Lung (tissue), 12 donors: ENCODE measurements around the gene FAM193A. TPM values are rescaled to one million over a fixed set of nuclear protein-coding genes. Genes with fewer than 3 reads are reported as not detected.

ENCODE experiments used
- ATAC-seq: fragments of 200-7000 bp; cut with Tn5 transposase; one replicate; pipeline ENCODE4 v1.9.1; 2020; ENCODE audit warnings: moderate number of reproducible peaks; ENCODE audit not compliant: insufficient read depth, low FRiP score
- DNase-seq, 3 donors: peaks; one replicate each; pipeline ENCODE4 v3.0.0-alpha.2; 2013 to 2017
- H3K27ac ChIP-seq, 2 donors: one replicate each; pipeline ENCODE4 v1.5.1; 2013; ENCODE audit warnings: mild to moderate bottlenecking in 2 of 2, moderate library complexity in 2 of 2, control low read depth in 1 of 2, inconsistent platforms in 1 of 2, low read depth in 1 of 2, low read length in 1 of 2
- H3K27me3 ChIP-seq, 3 donors: one replicate each; pipeline ENCODE4 v1.5.1; 2013; ENCODE audit warnings: low read length in 2 of 3; ENCODE audit not compliant: control insufficient read depth in 3 of 3, insufficient read depth in 3 of 3
- H3K36me3 ChIP-seq, 4 donors: one replicate each; pipeline ENCODE4 v1.5.1; 2013; ENCODE audit warnings: low read length in 4 of 4, mild to moderate bottlenecking in 1 of 4, moderate library complexity in 1 of 4; ENCODE audit not compliant: control insufficient read depth in 4 of 4, insufficient read depth in 4 of 4
- H3K4me1 ChIP-seq, 5 donors: one replicate each; pipeline ENCODE4 v1.5.1; 2013; ENCODE audit warnings: low read length in 5 of 5, mild to moderate bottlenecking in 2 of 5, moderate library complexity in 1 of 5; ENCODE audit not compliant: control insufficient read depth in 5 of 5, insufficient read depth in 5 of 5
- H3K4me3 ChIP-seq: one replicate; pipeline ENCODE4 v1.5.1; 2013; ENCODE audit warnings: mild to moderate bottlenecking, control low read depth, moderate library complexity
- H3K9ac ChIP-seq, 2 donors: one replicate each; pipeline ENCODE4 v1.5.1; 2013; ENCODE audit warnings: low read length in 2 of 2, control low read depth in 1 of 2; ENCODE audit not compliant: insufficient read depth in 1 of 2
- H3K9me3 ChIP-seq, 4 donors: one replicate each; pipeline ENCODE4 v1.5.1; 2013; ENCODE audit warnings: low read length in 3 of 4, mild to moderate bottlenecking in 1 of 4, moderate library complexity in 1 of 4; ENCODE audit not compliant: control insufficient read depth in 4 of 4, insufficient read depth in 3 of 4
- CTCF ChIP-seq: IDR thresholded peaks from 2 replicates; pipeline ENCODE4 v1.5.1; 2012; ENCODE audit warnings: mild to moderate bottlenecking; ENCODE audit errors: control extremely low read depth, extremely low read depth
- WGBS, 2 donors: extraction: QIAGEN DNeasy Blood & Tissue Kit; methylation state at CpG; one replicate each; pipeline ENCODE4 v1.1.7; 2013; 5-methylcytosine and 5-hydroxymethylcytosine counted together
- polyA plus RNA-seq, 2 donors: library from polyadenylated mRNA; stranded (reverse); fragments of 200-250 nt; gene quantifications; one replicate each; pipeline ENCODE4 v1.2.1, GENCODE V29; 2013
- total RNA-seq, 2 donors: library from RNA; depleted of rRNA in 1 of 2; stranded (reverse); fragments of >200 nt in 1 of 2; gene quantifications; one replicate each; pipeline ENCODE4 v1.2.1, GENCODE V29; 2014 to 2021
- donor health status: control.
- donor health status: control.
- donor health status: Bipolar disorder and iron deficiency.
- donor health status: healthy.
- donor health status: DM: yes; HTN: yes; CAD: no.

FAM193A gene
- total and polyA plus RNA-seq, 4 donors, result 9.7 to 33.2 (median 17.5) TPM

- 95 to 97% methylated on average over 4 of the region's 4 CpGs for WGBS, 2 donors
- Histone ChIP-seq H3K27ac (no peak overlapping the region), H3K9me3 (peaks cover 0 to 1% (median 0%) of the 10 kb centered on the region in 4 donors)
Measured at GRCh38 chr4:2570036-2570435, 33.6 kb downstream of the FAM193A start.

GRCh38 chr4:2570551-2571222 lies 34.2 kb downstream of the FAM193A start:
- TF ChIP-seq CTCF, result no peak
- peaks cover 0 to 1% (median 0%) of the 10 kb centered on the region in 4 donors for H3K9me3 ChIP-seq
- DNase-seq, result no peak
- H3K4me3 ChIP-seq, result no peak overlapping the region
- 40 to 63% methylated on average over 11 of the region's 11 CpGs for WGBS, 2 donors
- H3K36me3 ChIP-seq, result peaks cover 0 to 4% (median 0%) of the 10 kb centered on the region in 4 donors
- no peak for ATAC-seq
- no peaks in the 10 kb centered on the region for H3K27me3 ChIP-seq
- no peak overlapping the region for H3K9ac ChIP-seq
- peak overlapping the region in 1 of 2 donors; percentile 9 for H3K27ac ChIP-seq
- peaks cover 0 to 20% (median 3%) of the 10 kb centered on the region in 5 donors for H3K4me1 ChIP-seq

More at GRCh38 chr4:2570036-2570435, 33.6 kb downstream of the FAM193A start:
- Histone ChIP-seq H3K9ac (no peak overlapping the region), H3K4me1 (peaks cover 0 to 20% (median 3%) of the 10 kb centered on the region in 5 donors), H3K27me3 (no peaks in the 10 kb centered on the region), H3K36me3 (peaks cover 0 to 6% (median 2%) of the 10 kb centered on the region in 4 donors), H3K4me3 (no peak overlapping the region)
- ATAC-seq, result no peak
- DNase-seq, result no peak
- no peak for TF ChIP-seq CTCF

DNA sequence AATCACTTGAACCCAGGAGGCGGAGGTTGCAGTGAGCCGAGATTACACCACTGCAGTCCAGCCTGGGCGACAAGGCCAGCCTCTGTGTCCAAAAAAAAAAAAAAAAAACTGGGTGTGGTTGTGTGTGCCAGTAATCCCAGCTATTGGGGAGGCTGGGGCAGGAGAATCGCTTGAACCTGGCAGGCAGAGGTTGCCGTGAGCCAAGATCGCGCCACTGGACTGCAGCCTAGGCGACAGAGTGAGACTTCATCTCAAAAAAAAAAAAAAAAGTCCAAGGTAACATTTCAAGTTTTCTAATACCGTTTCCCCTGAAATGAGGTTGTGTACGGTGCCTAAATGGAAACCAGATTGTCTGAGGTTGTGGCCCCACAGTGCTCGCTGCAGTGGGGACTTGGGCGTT lies 35.6 kb downstream of the FAM193A start:
- Histone ChIP-seq H3K9me3 (peaks cover 0 to 1% (median 0%) of the 10 kb centered on the region in 4 donors), H3K36me3 (peaks cover 0 to 5% (median 0%) of the 10 kb centered on the region in 4 donors), H3K27me3 (no peaks in the 10 kb centered on the region), H3K4me1 (peaks cover 0 to 20% (median 3%) of the 10 kb centered on the region in 5 donors), H3K4me3 (no peak overlapping the region), H3K9ac (no peak overlapping the region), H3K27ac (no peak overlapping the region)
- 97 to 98% methylated on average over 12 of the region's 12 CpGs for WGBS, 2 donors
- ATAC-seq, result no peak
- TF ChIP-seq CTCF, result no peak
- no peak for DNase-seq

- H3K27me3 ChIP-seq, result no peaks in the 10 kb centered on the region
- peaks cover 0 to 16% (median 3%) of the 10 kb centered on the region in 5 donors for H3K4me1 ChIP-seq
- TF ChIP-seq CTCF, result no peak
- H3K27ac ChIP-seq, result no peak overlapping the region
- DNase-seq (no peak), ATAC-seq (no peak)
- no peak overlapping the region for H3K4me3 ChIP-seq
- no peak overlapping the region for H3K9ac ChIP-seq
- H3K36me3 ChIP-seq, result peaks cover 0 to 3% (median 0%) of the 10 kb centered on the region in 4 donors
- H3K9me3 ChIP-seq, result peaks cover 0 to 1% (median 0%) of the 10 kb centered on the region in 4 donors
- 88 to 89% methylated on average over 4 of the region's 4 CpGs for WGBS, 2 donors
Measured at GRCh38 chr4:2572866-2573265, 36.4 kb downstream of the FAM193A start.
